ENCODE results near the gene CACNA2D3. TPM values are rescaled to one million over a fixed set of nuclear protein-coding genes. Genes with fewer than 3 reads are reported as not detected.
"Not testable (repeated sequence)": the region's sequence is repeated elsewhere in the genome, so short reads cannot be mapped to it uniquely, and the experiment has no call there.

CACNA2D3 gene
- total RNA-seq, 1 donor from 2014 or later, result not detected

DNA sequence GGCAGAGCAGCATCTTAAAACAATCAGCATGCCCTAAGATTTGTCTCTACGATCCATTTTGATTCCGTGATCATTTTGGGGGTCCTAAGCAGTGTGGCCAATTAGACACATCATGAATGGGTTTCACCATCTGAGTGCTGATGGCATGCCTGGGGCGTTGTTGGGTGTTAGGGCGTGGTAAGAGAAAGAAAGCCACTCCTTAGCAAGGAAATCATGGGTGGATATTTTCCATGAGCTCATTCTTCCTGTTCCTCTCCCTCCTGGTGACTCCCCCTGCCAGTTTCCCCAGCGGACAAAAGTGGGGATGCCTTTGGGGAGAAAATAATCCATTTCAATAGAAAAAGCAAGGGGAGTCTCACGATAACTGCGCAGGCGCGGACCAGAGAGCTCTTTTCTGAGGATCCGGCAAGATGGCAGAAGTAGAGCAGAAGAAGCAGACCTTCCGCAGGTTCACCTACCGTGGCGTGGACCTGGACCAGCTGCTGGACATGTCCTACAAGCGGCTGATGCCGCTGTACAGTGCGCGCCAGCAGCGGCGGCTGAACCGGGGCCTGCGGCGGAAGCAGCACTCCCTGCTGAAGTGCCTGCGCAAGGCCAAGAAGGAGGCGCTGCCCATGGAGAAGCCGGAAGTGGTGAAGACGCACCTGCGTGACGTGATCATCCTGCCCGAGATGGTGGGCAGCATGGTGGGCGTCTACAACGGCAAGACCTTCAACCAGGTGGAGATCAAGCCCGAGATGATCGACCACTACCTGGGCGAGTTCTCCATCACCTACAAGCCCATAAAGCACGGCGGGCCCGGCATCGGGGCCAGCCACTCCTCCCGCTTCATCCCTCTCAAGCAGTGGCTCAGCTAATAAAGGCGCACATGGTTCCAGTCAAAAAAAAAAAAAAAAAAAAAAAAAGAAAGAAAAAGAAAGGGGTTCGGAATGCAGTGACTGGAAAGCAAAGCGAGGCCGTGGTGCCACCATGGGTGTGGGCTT lies 503.7 kb downstream of the CACNA2D3 start:
- DNase-seq (ENCODE audit: low spot score), result no peak
- H3K36me3 Mint-ChIP-seq (ENCODE audit: low read depth), result no peaks in the 10 kb centered on the region
- H3K4me3 Mint-ChIP-seq (ENCODE audit: unreplicated experiment), result no peak overlapping the region
- no peaks in the 10 kb centered on the region for H3K4me1 Mint-ChIP-seq (ENCODE audit: low read depth)
- TF ChIP-seq, protein P1, sequence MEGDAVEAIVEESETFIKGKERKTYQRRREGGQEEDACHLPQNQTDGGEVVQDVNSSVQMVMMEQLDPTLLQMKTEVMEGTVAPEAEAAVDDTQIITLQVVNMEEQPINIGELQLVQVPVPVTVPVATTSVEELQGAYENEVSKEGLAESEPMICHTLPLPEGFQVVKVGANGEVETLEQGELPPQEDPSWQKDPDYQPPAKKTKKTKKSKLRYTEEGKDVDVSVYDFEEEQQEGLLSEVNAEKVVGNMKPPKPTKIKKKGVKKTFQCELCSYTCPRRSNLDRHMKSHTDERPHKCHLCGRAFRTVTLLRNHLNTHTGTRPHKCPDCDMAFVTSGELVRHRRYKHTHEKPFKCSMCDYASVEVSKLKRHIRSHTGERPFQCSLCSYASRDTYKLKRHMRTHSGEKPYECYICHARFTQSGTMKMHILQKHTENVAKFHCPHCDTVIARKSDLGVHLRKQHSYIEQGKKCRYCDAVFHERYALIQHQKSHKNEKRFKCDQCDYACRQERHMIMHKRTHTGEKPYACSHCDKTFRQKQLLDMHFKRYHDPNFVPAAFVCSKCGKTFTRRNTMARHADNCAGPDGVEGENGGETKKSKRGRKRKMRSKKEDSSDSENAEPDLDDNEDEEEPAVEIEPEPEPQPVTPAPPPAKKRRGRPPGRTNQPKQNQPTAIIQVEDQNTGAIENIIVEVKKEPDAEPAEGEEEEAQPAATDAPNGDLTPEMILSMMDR (IDR thresholded peaks at IDR 0.05), result no peak
- peaks cover 3% of the 10 kb centered on the region for H3K27me3 Mint-ChIP-seq (ENCODE audit: low read depth)
- H3K27ac Mint-ChIP-seq (ENCODE audit: unreplicated experiment), result no peak overlapping the region
- H3K9me3 Mint-ChIP-seq (ENCODE audit: low read depth), result peaks cover 11% of the 10 kb centered on the region

DNA sequence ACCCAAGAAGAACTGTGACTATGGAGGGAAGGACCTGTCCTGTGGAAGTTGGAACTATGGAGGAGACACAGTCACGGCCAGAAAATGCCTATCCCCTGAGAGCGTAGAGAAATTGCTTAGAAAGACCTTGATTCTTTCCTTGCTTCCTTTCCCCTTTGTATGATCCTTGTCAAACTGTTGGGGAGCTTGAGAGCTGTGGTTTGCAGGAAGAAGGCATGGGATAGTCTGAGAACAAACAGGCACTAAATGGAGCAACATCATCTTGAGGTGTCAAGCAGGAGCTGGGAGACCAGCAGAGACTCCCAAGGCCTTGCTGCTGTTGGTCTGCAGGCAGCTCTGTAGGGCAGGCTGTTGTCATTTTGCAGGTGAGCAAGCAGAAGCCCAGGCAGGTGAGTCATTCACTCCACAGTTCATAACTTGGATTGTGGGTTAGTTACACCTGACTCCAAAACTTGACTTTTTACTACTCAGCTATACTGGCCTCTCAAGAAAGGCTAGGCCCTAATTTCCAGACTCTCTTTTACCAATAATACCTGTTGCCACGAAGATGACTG lies 506.6 kb downstream of the CACNA2D3 start:
- H3K4me1 Mint-ChIP-seq (ENCODE audit: low read depth), result no peaks in the 10 kb centered on the region
- H3K27me3 Mint-ChIP-seq (ENCODE audit: low read depth), result peaks cover 4% of the 10 kb centered on the region
- no peaks in the 10 kb centered on the region for H3K36me3 Mint-ChIP-seq (ENCODE audit: low read depth)
- TF ChIP-seq, protein P1 (IDR thresholded peaks at IDR 0.05), result no peak
- no peak overlapping the region for H3K27ac Mint-ChIP-seq (ENCODE audit: unreplicated experiment)
- no peak overlapping the region for H3K4me3 Mint-ChIP-seq (ENCODE audit: unreplicated experiment)
- H3K9me3 Mint-ChIP-seq (ENCODE audit: low read depth), result peaks cover 5% of the 10 kb centered on the region
- no peak for DNase-seq (ENCODE audit: low spot score)

DNA sequence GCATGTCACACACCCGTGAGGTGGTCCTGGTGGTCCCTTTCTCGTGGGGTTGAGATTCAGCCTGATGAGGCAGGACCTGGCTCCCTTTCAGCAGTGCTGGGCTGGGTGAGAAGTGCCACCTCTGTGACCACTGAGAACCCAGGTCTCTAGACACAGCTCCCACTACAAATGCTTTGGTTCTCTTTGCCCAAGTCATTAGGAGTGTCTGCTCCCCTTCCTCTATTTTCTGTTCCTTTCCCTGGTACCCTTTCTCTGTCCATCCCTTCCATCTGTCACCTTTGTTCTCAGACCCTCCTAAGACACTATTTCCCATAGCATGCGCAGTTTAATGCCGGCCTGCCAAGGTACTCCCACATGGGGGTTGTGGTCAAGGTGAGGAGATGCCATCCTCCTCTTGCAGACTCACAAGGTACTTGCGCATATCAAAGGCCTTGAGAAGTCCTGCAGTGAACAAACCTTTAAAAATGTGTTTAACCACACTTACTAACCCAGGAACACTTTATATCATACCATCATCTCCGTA lies 507.8 kb downstream of the CACNA2D3 start:
- peaks cover 8% of the 10 kb centered on the region for H3K27me3 Mint-ChIP-seq (ENCODE audit: low read depth)
- H3K4me3 Mint-ChIP-seq (ENCODE audit: unreplicated experiment), result no peak overlapping the region
- H3K4me1 Mint-ChIP-seq (ENCODE audit: low read depth), result no peaks in the 10 kb centered on the region
- TF ChIP-seq, protein P1 (IDR thresholded peaks at IDR 0.05), result no peak
- DNase-seq (ENCODE audit: low spot score), result no peak
- H3K27ac Mint-ChIP-seq (ENCODE audit: unreplicated experiment), result no peak overlapping the region
- H3K36me3 Mint-ChIP-seq (ENCODE audit: low read depth), result no peaks in the 10 kb centered on the region
- H3K9me3 Mint-ChIP-seq (ENCODE audit: low read depth), result peaks cover 5% of the 10 kb centered on the region

GRCh38 chr3:54631001-54631400 lies 508.6 kb downstream of the CACNA2D3 start:
- not testable (repeated sequence) for H3K4me1 Mint-ChIP-seq (ENCODE audit: low read depth); DNase-seq (ENCODE audit: low spot score); H3K36me3 Mint-ChIP-seq (ENCODE audit: low read depth); H3K27me3 Mint-ChIP-seq (ENCODE audit: low read depth); H3K27ac Mint-ChIP-seq (ENCODE audit: unreplicated experiment); H3K9me3 Mint-ChIP-seq (ENCODE audit: low read depth); H3K4me3 Mint-ChIP-seq (ENCODE audit: unreplicated experiment)

DNA sequence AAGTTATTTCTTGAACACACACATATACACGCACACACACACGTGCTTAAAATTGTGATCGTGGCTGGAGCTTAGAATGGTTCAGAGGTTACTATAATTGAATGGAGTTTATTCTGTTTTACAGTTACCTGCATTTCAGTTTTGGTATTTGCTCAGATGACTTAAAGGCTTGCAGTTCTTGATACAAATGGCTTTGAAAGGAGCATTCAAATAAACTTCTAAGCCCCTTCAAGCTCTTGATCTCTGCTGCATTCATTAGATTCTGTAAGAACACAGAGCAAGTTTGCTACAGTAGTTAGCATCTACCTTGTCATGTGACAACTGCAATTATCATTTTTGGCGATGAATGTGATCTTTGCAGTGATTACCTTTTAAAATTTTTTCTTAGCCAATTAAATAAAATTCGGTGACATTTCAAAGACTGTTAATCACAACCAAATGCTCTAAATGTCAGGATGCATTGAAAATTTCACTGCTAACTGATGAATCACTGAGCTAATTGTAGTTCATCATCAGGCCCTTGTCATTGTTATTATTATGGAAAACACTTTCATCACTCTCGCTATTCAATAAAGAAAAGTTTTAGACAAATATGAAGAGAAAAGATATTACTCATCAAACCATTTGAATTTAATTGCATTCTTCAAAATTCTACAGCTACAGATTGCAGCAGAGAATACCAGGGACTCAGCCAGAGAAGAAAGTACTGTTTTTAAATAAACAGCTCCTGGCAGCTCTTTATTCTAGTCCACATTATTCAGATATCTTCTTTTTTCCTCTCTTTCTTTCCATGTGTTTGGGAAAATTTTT lies 509.4 kb downstream of the CACNA2D3 start:
- no peak overlapping the region for H3K4me3 Mint-ChIP-seq (ENCODE audit: unreplicated experiment)
- H3K9me3 Mint-ChIP-seq (ENCODE audit: low read depth), result peaks cover 3% of the 10 kb centered on the region
- no peaks in the 10 kb centered on the region for H3K36me3 Mint-ChIP-seq (ENCODE audit: low read depth)
- DNase-seq (ENCODE audit: low spot score), result no peak
- H3K27ac Mint-ChIP-seq (ENCODE audit: unreplicated experiment), result no peak overlapping the region
- H3K27me3 Mint-ChIP-seq (ENCODE audit: low read depth), result peaks cover 8% of the 10 kb centered on the region
- H3K4me1 Mint-ChIP-seq (ENCODE audit: low read depth), result no peaks in the 10 kb centered on the region
- TF ChIP-seq, protein P1 (IDR thresholded peaks at IDR 0.05), result no peak

All from chondrocyte (in vitro differentiated cells).